Ascending aorta (tissue), 2 donors: ENCODE results near the gene ZEB2. TPM values are rescaled to one million over a fixed set of nuclear protein-coding genes. Genes with fewer than 3 reads are reported as not detected.

Source experiments
- DNase-seq, 2 donors: peaks; one replicate each; pipeline ENCODE4 v3.0.0-alpha.2; 2019; ENCODE audit warnings: low spot score in 2 of 2
- H3K27ac ChIP-seq, 2 donors: fragments of 200-600 bp; sonication (generic); one replicate each; pipeline ENCODE4 v1.5.1; 2016 to 2017; ENCODE audit warnings: mild to moderate bottlenecking in 1 of 2
- H3K27me3 ChIP-seq: fragments of 200-600 bp; sonication (generic); one replicate; pipeline ENCODE4 v1.5.1; 2017
- H3K36me3 ChIP-seq, 2 donors: fragments of 200-600 bp; sonication (generic); one replicate each; pipeline ENCODE4 v1.5.1; 2016
- H3K4me1 ChIP-seq, 2 donors: fragments of 200-600 bp; sonication (generic); one replicate each; pipeline ENCODE4 v1.5.1; 2016 to 2017; ENCODE audit warnings: mild to moderate bottlenecking in 1 of 2
- H3K4me3 ChIP-seq, 2 donors: fragments of 200-600 bp; sonication (generic); one replicate each; pipeline ENCODE4 v1.5.1; 2016 to 2017; ENCODE audit warnings: mild to moderate bottlenecking in 1 of 2
- H3K9me3 ChIP-seq, 2 donors: fragments of 200-600 bp; sonication (generic); one replicate each; pipeline ENCODE4 v1.5.1; 2016
- intact Hi-C: fragments of 100-400 bp; cut with DNase I; formaldehyde crosslinking; loops from one replicate; pipeline ENCODE4 v1.15.1; 2023
- total RNA-seq: library from RNA; depleted of rRNA; stranded (reverse); fragments of >200 nt; gene quantifications from one replicate; pipeline ENCODE4 v1.1.0, GENCODE V29; 2016
- TF ChIP-seq, protein P1 (sequence below), 3 experiments: fragments of 200-600 bp in 2 of 3; fragments of 450-650 bp in 1 of 3; sonication (generic) in 2 of 3; IDR thresholded peaks; one replicate each; pipeline ENCODE4 v1.5.1; 2016 to 2019; ENCODE audit warnings: antibody characterized with exemption in 3 of 3, mild to moderate bottlenecking in 1 of 3, moderate library complexity in 1 of 3

ZEB2 gene
- total RNA-seq, 1 donor from 2014 or later = 74.6 TPM

DNA sequence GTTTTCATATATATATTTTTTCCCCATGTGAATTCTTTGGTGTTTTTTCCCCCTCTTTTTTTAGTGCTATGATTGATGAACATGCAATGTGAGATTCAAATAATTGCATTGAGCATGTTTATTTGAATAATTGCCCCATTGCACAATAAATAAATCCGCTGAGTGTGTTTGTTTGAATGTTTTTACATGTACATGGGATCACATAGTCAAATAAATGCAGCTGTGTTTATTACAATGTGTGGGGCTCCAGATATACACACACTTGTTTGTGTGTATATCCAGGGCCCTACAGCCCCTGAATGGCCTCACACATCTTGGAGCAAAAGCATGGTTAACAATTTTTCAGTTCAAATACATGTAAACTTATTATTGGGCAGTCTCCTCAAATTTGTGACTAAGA is 134.5 kb downstream of the ZEB2 start:
- H3K36me3 ChIP-seq = peaks cover 5 to 17% of the 10 kb centered on the region in 2 donors
- no peaks in the 10 kb centered on the region for H3K9me3 ChIP-seq
- no peaks in the 10 kb centered on the region for H3K27me3 ChIP-seq
- no peak for DNase-seq
- H3K4me3 ChIP-seq = no peak overlapping the region
- intact Hi-C loops = loop anchor here (5.0 kb wide), 2 partner anchors 33 to 132 kb away; no protein-coding TSS in a partner anchor
- TF ChIP-seq, protein P1, sequence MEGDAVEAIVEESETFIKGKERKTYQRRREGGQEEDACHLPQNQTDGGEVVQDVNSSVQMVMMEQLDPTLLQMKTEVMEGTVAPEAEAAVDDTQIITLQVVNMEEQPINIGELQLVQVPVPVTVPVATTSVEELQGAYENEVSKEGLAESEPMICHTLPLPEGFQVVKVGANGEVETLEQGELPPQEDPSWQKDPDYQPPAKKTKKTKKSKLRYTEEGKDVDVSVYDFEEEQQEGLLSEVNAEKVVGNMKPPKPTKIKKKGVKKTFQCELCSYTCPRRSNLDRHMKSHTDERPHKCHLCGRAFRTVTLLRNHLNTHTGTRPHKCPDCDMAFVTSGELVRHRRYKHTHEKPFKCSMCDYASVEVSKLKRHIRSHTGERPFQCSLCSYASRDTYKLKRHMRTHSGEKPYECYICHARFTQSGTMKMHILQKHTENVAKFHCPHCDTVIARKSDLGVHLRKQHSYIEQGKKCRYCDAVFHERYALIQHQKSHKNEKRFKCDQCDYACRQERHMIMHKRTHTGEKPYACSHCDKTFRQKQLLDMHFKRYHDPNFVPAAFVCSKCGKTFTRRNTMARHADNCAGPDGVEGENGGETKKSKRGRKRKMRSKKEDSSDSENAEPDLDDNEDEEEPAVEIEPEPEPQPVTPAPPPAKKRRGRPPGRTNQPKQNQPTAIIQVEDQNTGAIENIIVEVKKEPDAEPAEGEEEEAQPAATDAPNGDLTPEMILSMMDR (IDR thresholded peaks at IDR 0.05) = no peak
- H3K4me1 ChIP-seq = peaks cover 0 to 2% of the 10 kb centered on the region in 2 donors
- H3K27ac ChIP-seq = no peak overlapping the region

DNA sequence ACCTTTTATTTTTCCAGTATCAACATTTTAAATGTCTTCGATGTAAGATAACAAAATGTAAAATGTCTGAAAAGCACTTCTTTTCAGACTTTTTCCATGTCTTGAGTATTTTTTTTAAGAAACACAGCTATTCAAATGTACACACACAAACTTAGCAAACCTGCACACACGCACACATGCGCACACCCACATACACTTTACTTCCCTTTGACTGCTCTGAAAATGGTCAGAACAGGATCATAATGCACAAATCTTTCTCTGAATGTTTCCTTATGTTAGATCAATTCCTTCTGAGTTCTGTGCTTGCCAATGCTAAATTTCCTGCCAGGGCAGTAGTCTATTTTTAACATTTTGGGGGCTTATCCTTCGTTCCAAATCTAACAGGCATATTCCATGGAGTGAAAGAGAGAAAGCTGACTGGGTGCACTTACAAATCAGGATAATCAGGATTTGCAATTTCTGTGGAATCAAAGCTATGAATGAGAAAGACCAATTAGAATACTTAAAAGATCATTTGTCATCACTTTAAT is 136.3 kb downstream of the ZEB2 start:
- Histone ChIP-seq H3K36me3 (peaks cover 0 to 2% of the 10 kb centered on the region in 2 donors), H3K4me1 (peaks cover 0 to 7% of the 10 kb centered on the region in 2 donors), H3K9me3 (no peaks in the 10 kb centered on the region), H3K27me3 (no peaks in the 10 kb centered on the region), H3K4me3 (no peak overlapping the region), H3K27ac (no peak overlapping the region)
- intact Hi-C loops = loop anchor here (2.0 kb wide), 1 partner anchor 51 kb away; a partner anchor contains a TSS
- no peak for DNase-seq
- TF ChIP-seq, protein P1 (IDR thresholded peaks at IDR 0.05) = no peak

DNA sequence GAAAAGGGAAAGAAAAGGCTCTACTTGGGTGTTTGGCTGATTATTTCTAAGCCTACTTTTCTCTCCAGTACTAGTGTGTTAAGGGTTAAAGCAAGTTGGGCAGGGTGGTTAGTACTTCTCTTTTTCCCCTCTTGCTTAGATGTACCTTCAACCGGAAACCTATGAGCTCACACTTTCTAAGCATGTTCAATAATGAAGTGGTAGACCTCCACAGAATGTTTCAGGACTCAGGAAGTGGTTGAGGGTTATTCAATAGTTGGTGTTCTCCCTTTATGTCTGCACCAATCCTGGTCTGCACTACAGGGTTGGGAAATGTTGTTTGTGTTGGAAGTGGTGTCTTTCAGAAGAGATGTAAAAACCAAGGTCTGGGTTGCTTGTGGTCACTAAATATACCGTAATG is 137.1 kb downstream of the ZEB2 start:
- H3K27ac ChIP-seq = peak overlapping the region in 1 of 2 donors; percentile 17
- no peak overlapping the region for H3K4me3 ChIP-seq
- no peak for DNase-seq
- no peaks in the 10 kb centered on the region for H3K9me3 ChIP-seq
- H3K27me3 ChIP-seq = no peaks in the 10 kb centered on the region
- peaks cover 0 to 7% of the 10 kb centered on the region in 2 donors for H3K4me1 ChIP-seq
- intact Hi-C loops = loop anchor here (2.0 kb wide), 1 partner anchor 50 kb away; a partner anchor contains a TSS
- TF ChIP-seq, protein P1 (IDR thresholded peaks at IDR 0.05) = no peak
- H3K36me3 ChIP-seq = no peaks in the 10 kb centered on the region

DNA sequence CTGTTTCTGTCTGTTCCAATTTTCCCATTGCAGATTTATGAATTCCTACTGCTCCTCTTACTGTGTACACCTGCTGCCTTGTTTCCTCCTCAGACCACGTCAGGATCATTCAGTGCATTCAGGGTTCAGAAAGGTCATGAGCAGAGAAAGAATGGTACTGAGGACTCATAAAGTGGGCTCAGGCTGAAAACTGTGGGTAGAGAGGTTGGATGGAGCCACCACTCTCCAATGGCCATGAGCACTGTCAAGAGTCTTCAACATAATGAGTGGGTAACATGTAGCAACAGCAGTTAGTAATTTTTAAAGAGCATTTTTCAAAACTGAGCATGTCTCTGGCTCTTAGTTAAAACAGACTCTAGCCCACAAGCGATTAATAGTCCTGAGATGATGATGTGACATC is 138.2 kb downstream of the ZEB2 start:
- H3K9me3 ChIP-seq = no peaks in the 10 kb centered on the region
- DNase-seq = no peak
- H3K27me3 ChIP-seq = no peaks in the 10 kb centered on the region
- peak overlapping the region in 1 of 2 donors; percentile 32 for H3K27ac ChIP-seq
- H3K4me3 ChIP-seq = no peak overlapping the region
- intact Hi-C loops = loop anchor here (2.0 kb wide), 1 partner anchor 49 kb away; a partner anchor contains a TSS
- H3K4me1 ChIP-seq = peaks cover 0 to 7% of the 10 kb centered on the region in 2 donors
- H3K36me3 ChIP-seq = no peaks in the 10 kb centered on the region
- TF ChIP-seq, protein P1 (IDR thresholded peaks at IDR 0.05) = no peak

DNA sequence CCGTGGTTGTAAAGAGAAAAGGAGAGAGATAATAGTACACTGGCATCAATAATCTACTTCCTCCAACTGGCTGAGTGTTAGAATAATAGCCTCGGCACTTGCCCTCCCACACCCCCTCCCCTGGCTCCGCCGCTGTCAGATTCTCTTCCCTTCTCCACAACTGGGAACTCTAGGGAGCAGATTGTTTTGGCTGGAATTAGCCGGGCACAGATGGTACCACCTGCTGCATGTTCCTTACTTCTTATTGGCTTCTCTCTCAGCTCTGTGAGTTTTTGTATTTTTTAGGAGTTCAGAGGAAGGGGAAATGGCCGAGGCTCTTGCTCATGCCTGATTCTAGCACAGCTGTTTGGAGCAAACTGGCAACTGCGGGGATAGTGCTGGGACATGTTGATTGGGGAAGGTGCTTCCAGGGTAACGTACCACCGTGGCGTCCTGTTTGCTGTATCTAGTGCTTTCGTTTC is 140.0 kb downstream of the ZEB2 start:
- Histone ChIP-seq H3K27me3 (no peaks in the 10 kb centered on the region), H3K27ac (peak overlapping the region in 1 of 2 donors; percentile 47), H3K9me3 (no peaks in the 10 kb centered on the region), H3K4me3 (peak overlapping the region; percentile 34 to 54), H3K36me3 (no peaks in the 10 kb centered on the region), H3K4me1 (peaks cover 0 to 7% of the 10 kb centered on the region in 2 donors)
- intact Hi-C loops = no loop called here
- TF ChIP-seq, protein P1 (IDR thresholded peaks at IDR 0.05) = no peak
- DNase-seq = no peak
